Measurements from ENCODE around the gene RYR3. TPM values are rescaled to one million over a fixed set of nuclear protein-coding genes. Genes with fewer than 3 reads are reported as not detected.

The RYR3 gene
- total and polyA plus RNA-seq, 2 of the 13 experiments (the other 11 are each of a cell fraction or from before 2014, with no cell fraction given): not detected

- 19% methylated on average over 6 of the region's 6 CpGs for WGBS (ENCODE audit: low lambda C conversion rate)
- no peak overlapping the region for H2AFZ ChIP-seq (ENCODE audit: low read length)
- POLR2A ChIA-PET: no interaction called here
- no peaks in the 10 kb centered on the region for H3K36me3 ChIP-seq (replicated peaks in 1 of 2; ENCODE audit: control insufficient read depth in 1 of 2, insufficient read depth in 2 of 2, low read length in 2 of 2)
- no peaks in the 10 kb centered on the region for H3K4me1 ChIP-seq (ENCODE audit: insufficient read depth, low read length)
- CTCF ChIA-PET (ENCODE audit: low intra/inter-chr PET ratio, low total read pairs): no interaction called here
- no TSS peak for BruUV-seq (replicated peaks)
- H3K4me2 ChIP-seq (ENCODE audit: low read depth, low read length): no peak overlapping the region
- ATAC-seq (no peak), DNase-seq (ENCODE audit: low spot score) (no peak), FAIRE-seq (no peak)
- no peak overlapping the region for H3K27ac ChIP-seq (ENCODE audit: extremely low read length, insufficient read depth, low read length)
- TF ChIP-seq ZNF230 (CRISPR knock-in tag; IDR thresholded peaks at IDR 0.05) (no peak), POGK (CRISPR knock-in tag; conservative IDR thresholded peaks at IDR 0.05) (no peak), CEBPB (IDR thresholded peaks at IDR 0.05; ENCODE audit: borderline replicate concordance, low read depth, low read length) (peak; percentile 90), ZMYM2 (CRISPR knock-in tag; IDR thresholded peaks at IDR 0.05) (no peak), CEBPG (CRISPR knock-in tag; IDR thresholded peaks at IDR 0.05) (peak; percentile 31; the same call in 1 of the 2 replicates), ZNF382 (CRISPR knock-in tag; IDR thresholded peaks at IDR 0.05; ENCODE audit: borderline replicate concordance) (no peak), ZNF660 (CRISPR knock-in tag; IDR thresholded peaks at IDR 0.05; ENCODE audit: borderline replicate concordance, low read depth) (no peak), ZNF543 (CRISPR knock-in tag; IDR thresholded peaks at IDR 0.05) (no peak), PCBP1 (IDR thresholded peaks at IDR 0.05; ENCODE audit: borderline replicate concordance, low read depth, low read length) (no peak), TARDBP (CRISPR knock-in tag; IDR thresholded peaks at IDR 0.05) (no peak), NONO (IDR thresholded peaks at IDR 0.05) (no peak), NONO (CRISPR knock-in tag; conservative IDR thresholded peaks at IDR 0.05) (no peak), NCOR1 (IDR thresholded peaks at IDR 0.05; ENCODE audit: borderline replicate concordance, low read length) (no peak)
- TF ChIP-seq, protein P1, sequence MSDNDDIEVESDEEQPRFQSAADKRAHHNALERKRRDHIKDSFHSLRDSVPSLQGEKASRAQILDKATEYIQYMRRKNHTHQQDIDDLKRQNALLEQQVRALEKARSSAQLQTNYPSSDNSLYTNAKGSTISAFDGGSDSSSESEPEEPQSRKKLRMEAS (IDR thresholded peaks at IDR 0.05): no peak
- TF ChIP-seq, protein P2, sequence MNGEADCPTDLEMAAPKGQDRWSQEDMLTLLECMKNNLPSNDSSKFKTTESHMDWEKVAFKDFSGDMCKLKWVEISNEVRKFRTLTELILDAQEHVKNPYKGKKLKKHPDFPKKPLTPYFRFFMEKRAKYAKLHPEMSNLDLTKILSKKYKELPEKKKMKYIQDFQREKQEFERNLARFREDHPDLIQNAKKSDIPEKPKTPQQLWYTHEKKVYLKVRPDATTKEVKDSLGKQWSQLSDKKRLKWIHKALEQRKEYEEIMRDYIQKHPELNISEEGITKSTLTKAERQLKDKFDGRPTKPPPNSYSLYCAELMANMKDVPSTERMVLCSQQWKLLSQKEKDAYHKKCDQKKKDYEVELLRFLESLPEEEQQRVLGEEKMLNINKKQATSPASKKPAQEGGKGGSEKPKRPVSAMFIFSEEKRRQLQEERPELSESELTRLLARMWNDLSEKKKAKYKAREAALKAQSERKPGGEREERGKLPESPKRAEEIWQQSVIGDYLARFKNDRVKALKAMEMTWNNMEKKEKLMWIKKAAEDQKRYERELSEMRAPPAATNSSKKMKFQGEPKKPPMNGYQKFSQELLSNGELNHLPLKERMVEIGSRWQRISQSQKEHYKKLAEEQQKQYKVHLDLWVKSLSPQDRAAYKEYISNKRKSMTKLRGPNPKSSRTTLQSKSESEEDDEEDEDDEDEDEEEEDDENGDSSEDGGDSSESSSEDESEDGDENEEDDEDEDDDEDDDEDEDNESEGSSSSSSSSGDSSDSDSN (CRISPR knock-in tag; IDR thresholded peaks at IDR 0.05): no peak
- TF ChIP-seq, protein P3, sequence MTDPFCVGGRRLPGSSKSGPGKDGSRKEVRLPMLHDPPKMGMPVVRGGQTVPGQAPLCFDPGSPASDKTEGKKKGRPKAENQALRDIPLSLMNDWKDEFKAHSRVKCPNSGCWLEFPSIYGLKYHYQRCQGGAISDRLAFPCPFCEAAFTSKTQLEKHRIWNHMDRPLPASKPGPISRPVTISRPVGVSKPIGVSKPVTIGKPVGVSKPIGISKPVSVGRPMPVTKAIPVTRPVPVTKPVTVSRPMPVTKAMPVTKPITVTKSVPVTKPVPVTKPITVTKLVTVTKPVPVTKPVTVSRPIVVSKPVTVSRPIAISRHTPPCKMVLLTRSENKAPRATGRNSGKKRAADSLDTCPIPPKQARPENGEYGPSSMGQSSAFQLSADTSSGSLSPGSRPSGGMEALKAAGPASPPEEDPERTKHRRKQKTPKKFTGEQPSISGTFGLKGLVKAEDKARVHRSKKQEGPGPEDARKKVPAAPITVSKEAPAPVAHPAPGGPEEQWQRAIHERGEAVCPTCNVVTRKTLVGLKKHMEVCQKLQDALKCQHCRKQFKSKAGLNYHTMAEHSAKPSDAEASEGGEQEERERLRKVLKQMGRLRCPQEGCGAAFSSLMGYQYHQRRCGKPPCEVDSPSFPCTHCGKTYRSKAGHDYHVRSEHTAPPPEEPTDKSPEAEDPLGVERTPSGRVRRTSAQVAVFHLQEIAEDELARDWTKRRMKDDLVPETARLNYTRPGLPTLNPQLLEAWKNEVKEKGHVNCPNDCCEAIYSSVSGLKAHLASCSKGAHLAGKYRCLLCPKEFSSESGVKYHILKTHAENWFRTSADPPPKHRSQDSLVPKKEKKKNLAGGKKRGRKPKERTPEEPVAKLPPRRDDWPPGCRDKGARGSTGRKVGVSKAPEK (CRISPR knock-in tag; IDR thresholded peaks at IDR 0.05; ENCODE audit: borderline replicate concordance): no peak
- H4K20me1 ChIP-seq (ENCODE audit: insufficient read depth, low read length): no peaks in the 10 kb centered on the region
- no peaks in the 10 kb centered on the region for H3K9me3 ChIP-seq (ENCODE audit: low read length)
- intact Hi-C loops (cut with micrococcal nuclease; ENCODE audit: unreplicated experiment): no loop called here
- in situ Hi-C loops (cut with HindIII; ENCODE audit: extremely low pct_ligation_motif_present, low pct_unique_long_range_greater_than_20kb): no loop called here
- H3K9ac ChIP-seq (ENCODE audit: insufficient read depth, low read depth, low read length): no peak overlapping the region
- H3K79me2 ChIP-seq (ENCODE audit: insufficient read depth, low read length): no peaks in the 10 kb centered on the region
- peaks cover 0 to 4% of the 10 kb centered on the region in 2 experiments; a peak in 1 of 5 replicates for H3K27me3 ChIP-seq (ENCODE audit: control insufficient read depth in 1 of 2, insufficient read depth in 2 of 2, low read length in 2 of 2)
- no peak overlapping the region for H3K4me3 ChIP-seq (replicated peaks in 1 of 3; ENCODE audit: insufficient read depth in 1 of 3, low read depth in 2 of 3, low read length in 3 of 3)
Observed at GRCh38 chr15:33656168-33656567, 345.4 kb downstream of the RYR3 start.

Data from HepG2 (cell line).